Mammary epithelial cell (primary cell): ENCODE data around the gene IL13.

Experiments
- CTCF ChIP-seq, 2 donors: IDR thresholded peaks in 1 of 2; conservative IDR thresholded peaks in 1 of 2; 2 replicates each; pipeline ENCODE4 v1.5.1; 2011 to 2012; ENCODE audit warnings: inconsistent platforms in 2 of 2, low read length in 2 of 2, mild to moderate bottlenecking in 2 of 2, control low read depth in 1 of 2, low read depth in 1 of 2; ENCODE audit not compliant: insufficient read depth in 1 of 2; ENCODE audit errors: extremely low read depth in 1 of 2
- EZH2 ChIP-seq: IDR thresholded peaks from 2 replicates; pipeline ENCODE4 v1.6.1; 2012; ENCODE audit warnings: low read length, inconsistent platforms, borderline replicate concordance

- TF ChIP-seq CTCF (conservative IDR thresholded peaks at IDR 0.05 in 1 of 2, IDR thresholded peaks at IDR 0.05 in 1 of 2; ENCODE audit: extremely low read depth in 1 of 2, insufficient read depth in 1 of 2, low read depth in 1 of 2, low read length in 2 of 2) = no peak
- no peak for TF ChIP-seq EZH2
These were observed 10.9 kb downstream of the IL13 start for GRCh38 chr5:132668706-132669454.
